K562 (cell line): Measurements from ENCODE around the gene SAFB. TPM values are rescaled to one million over a fixed set of nuclear protein-coding genes. Genes with fewer than 3 reads are reported as not detected.

Experiments used
- CGGBP1 ChIP-seq: fragments of 250-450 bp; sonication (Bioruptor Pico); IDR thresholded peaks from 2 replicates; pipeline ENCODE4 v1.9.0; 2021; ENCODE audit warnings: mild to moderate bottlenecking
- CHCHD3 ChIP-seq: fragments of 250-450 bp; sonication (Bioruptor Pico); IDR thresholded peaks from 2 replicates; pipeline ENCODE4 v2.1.2; 2022; ENCODE audit warnings: mild to moderate bottlenecking
- HBP1 ChIP-seq: fragments of 450-650 bp; formaldehyde crosslinking; IDR thresholded peaks from 2 replicates; pipeline ENCODE4 v1.4.0; 2022; ENCODE audit warnings: missing genetic modification characterization
- MGA ChIP-seq: fragments of 450-650 bp; IDR thresholded peaks from 2 replicates; pipeline ENCODE4 v1.6.1; 2016; ENCODE audit warnings: mild to moderate bottlenecking, moderate library complexity
- MLX ChIP-seq, 2 experiments: fragments of 450-650 bp in 1 of 2; sonication (generic) in 1 of 2; formaldehyde crosslinking; conservative IDR thresholded peaks; 2 replicates each; pipeline versions ENCODE4 v1.4.0 to v1.8.1; 2020 to 2022; ENCODE audit warnings: mild to moderate bottlenecking in 1 of 2, missing genetic modification reagents in 1 of 2
- POLR2AphosphoS5 ChIP-seq: IDR thresholded peaks from 2 replicates; pipeline ENCODE4 v1.6.1; 2011; ENCODE audit warnings: mild to moderate bottlenecking, low read depth, low read length, moderate library complexity; ENCODE audit not compliant: control insufficient read depth, insufficient read depth
- VEZF1 ChIP-seq: fragments of 200-800 bp; sonication (Bioruptor generic); IDR thresholded peaks from 2 replicates; pipeline ENCODE4 v1.6.1; 2017; ENCODE audit warnings: missing genetic modification characterization, missing compliant biosample characterization
- YY1 ChIP-seq, 3 experiments: IDR thresholded peaks; 2 replicates each; pipeline ENCODE4 v1.6.1; 2011; ENCODE audit warnings: low read length in 2 of 3, mild to moderate bottlenecking in 2 of 3, moderate library complexity in 2 of 3, borderline replicate concordance in 1 of 3, control low read depth in 1 of 3, low read depth in 1 of 3; ENCODE audit not compliant: insufficient read depth in 3 of 3, insufficient replicate concordance in 2 of 3, control insufficient read depth in 1 of 3, insufficient read length in 1 of 3; ENCODE audit errors: extremely low read depth in 1 of 3
- polyA plus RNA-seq, 8 experiments: library from polyadenylated mRNA; depleted of rRNA in 4 of 8; stranded (reverse) in 5 of 8; unstranded in 3 of 8; fragments of >200 nt; fragmentation: Nextera tagmentation in 2 of 8; fragmentation: Illumina TruSeq in 1 of 8; extraction: Ambion mirVana in 2 of 8; extraction: Trizol in 1 of 8; gene quantifications; 2 replicates each; pipeline versions ENCODE4 v1.2.1 to v1.2.3, GENCODE V29; 2011 to 2014; ENCODE audit warnings: inconsistent platforms in 1 of 8, missing spikeins in 1 of 8
- total RNA-seq, 7 experiments: library from RNA; depleted of rRNA in 6 of 7; stranded (reverse); fragments of >200 nt in 6 of 7; fragmentation: Illumina TruSeq in 2 of 7; extraction: Trizol in 2 of 7; gene quantifications; 2 replicates each; pipeline versions ENCODE4 v1.2.1 to v1.2.3, GENCODE V29; 2011 to 2021; ENCODE audit warnings: low replicate concordance in 1 of 7

SAFB gene
- total and polyA plus RNA-seq, 9 of the 15 experiments (the other 6 are each of a cell fraction or from before 2014, with no cell fraction given), result 1.1 to 151 (median 83.1) TPM

GRCh38 chr19:5585461-5586299 lies 37.2 kb upstream of the SAFB start (continued):
- TF ChIP-seq POLR2AphosphoS5 (peak; percentile 56; the same call in 1 of the 2 replicates), MLX (CRISPR knock-in tag; conservative IDR thresholded peaks at IDR 0.05) (no peak), HBP1 (CRISPR knock-in tag) (no peak), YY1 (IDR thresholded peaks at IDR 0.05; ENCODE audit: borderline replicate concordance in 1 of 3, control insufficient read depth in 1 of 3, extremely low read depth in 1 of 3, insufficient read depth in 3 of 3, insufficient read length in 1 of 3, insufficient replicate concordance in 2 of 3, low read depth in 1 of 3, low read length in 2 of 3) (peak in 1 of 3 experiments; percentile 6), CHCHD3 (CRISPR knock-in tag) (no peak), VEZF1 (CRISPR knock-in tag) (peak; percentile 82), MGA (no peak), CGGBP1 (no peak)
